HepG2 (cell line): ENCODE data around the gene UQCR11. TPM values are rescaled to one million over a fixed set of nuclear protein-coding genes. Genes with fewer than 3 reads are reported as not detected.

ENCODE experiments used
- ATRX ChIP-seq: sonication (generic); formaldehyde crosslinking; IDR thresholded peaks from 2 replicates; pipeline ENCODE4 v1.4.0; 2020; ENCODE audit warnings: missing genetic modification reagents, borderline replicate concordance
- CENPBD1 ChIP-seq: sonication (generic); formaldehyde crosslinking; IDR thresholded peaks from 2 replicates; pipeline ENCODE4 v1.8.0; 2022; ENCODE audit warnings: missing genetic modification reagents, low read depth, mild to moderate bottlenecking, borderline replicate concordance
- HNF1A ChIP-seq, 2 experiments: sonication (generic) in 1 of 2; formaldehyde crosslinking in 1 of 2; IDR thresholded peaks; 2 replicates each; pipeline versions ENCODE4 v1.4.0 to v1.6.1; 2016 to 2020; ENCODE audit warnings: borderline replicate concordance in 1 of 2, low read depth in 1 of 2, mild to moderate bottlenecking in 1 of 2, missing genetic modification reagents in 1 of 2
- JUND ChIP-seq: sonication (generic); formaldehyde crosslinking; IDR thresholded peaks from 2 replicates; pipeline ENCODE4 v1.8.0; 2022; ENCODE audit warnings: mild to moderate bottlenecking, missing genetic modification reagents
- MTA1 ChIP-seq: sonication (generic); formaldehyde crosslinking; IDR thresholded peaks from 2 replicates; pipeline ENCODE4 v1.4.0; 2020; ENCODE audit warnings: missing genetic modification reagents, mild to moderate bottlenecking, borderline replicate concordance
- RERE ChIP-seq: IDR thresholded peaks from 2 replicates; pipeline ENCODE4 v1.6.1; 2016; ENCODE audit warnings: low read depth, missing genetic modification reagents, missing compliant biosample characterization
- REXO4 ChIP-seq: sonication (generic); formaldehyde crosslinking; IDR thresholded peaks from 2 replicates; pipeline ENCODE4 v1.8.0; 2022; ENCODE audit warnings: missing genetic modification reagents, mild to moderate bottlenecking, borderline replicate concordance
- YEATS2 ChIP-seq: sonication (generic); formaldehyde crosslinking; IDR thresholded peaks from 2 replicates; pipeline ENCODE4 v1.4.0; 2020; ENCODE audit warnings: missing genetic modification reagents, borderline replicate concordance
- ZBTB21 ChIP-seq: sonication (generic); formaldehyde crosslinking; IDR thresholded peaks from 2 replicates; pipeline ENCODE4 v1.4.0; 2020; ENCODE audit warnings: missing genetic modification reagents
- ZBTB3 ChIP-seq: sonication (generic); formaldehyde crosslinking; IDR thresholded peaks from 2 replicates; pipeline ENCODE4 v1.4.0; 2020; ENCODE audit warnings: low read depth, mild to moderate bottlenecking, moderate library complexity, missing genetic modification reagents, borderline replicate concordance
- ZNF367 ChIP-seq: sonication (generic); formaldehyde crosslinking; IDR thresholded peaks from 2 replicates; pipeline ENCODE4 v1.4.0; 2020; ENCODE audit warnings: missing genetic modification reagents, borderline replicate concordance
- ZNF605 ChIP-seq: sonication (generic); formaldehyde crosslinking; IDR thresholded peaks from 2 replicates; pipeline ENCODE4 v1.8.0; 2022; ENCODE audit warnings: mild to moderate bottlenecking, missing genetic modification reagents
- ZNF615 ChIP-seq: sonication (generic); formaldehyde crosslinking; IDR thresholded peaks from 2 replicates; pipeline ENCODE4 v1.5.0; 2020; ENCODE audit warnings: mild to moderate bottlenecking, missing genetic modification reagents, borderline replicate concordance
- polyA plus RNA-seq, 8 experiments: library from polyadenylated mRNA; depleted of rRNA in 3 of 8; stranded (reverse) in 7 of 8; unstranded in 1 of 8; fragments of >200 nt; fragmentation: Illumina TruSeq in 4 of 8; extraction: Trizol in 4 of 8; gene quantifications; 2 replicates each; pipeline versions ENCODE4 v1.2.1 to v1.2.3, GENCODE V29; 2011 to 2016; ENCODE audit warnings: low read depth in 4 of 8, missing spikeins in 1 of 8, mixed read lengths in 1 of 8; ENCODE audit not compliant: insufficient read depth in 1 of 8
- total RNA-seq, 5 experiments: library from RNA; depleted of rRNA; stranded (reverse); fragments of >200 nt; fragmentation: Illumina TruSeq; extraction: Trizol; gene quantifications; 2 replicates each; pipeline ENCODE4 v1.2.3, GENCODE V29; 2016; ENCODE audit warnings: low read depth in 1 of 5

The UQCR11 gene
- total and polyA plus RNA-seq, 2 of the 13 experiments (the other 11 are each of a cell fraction or from before 2014, with no cell fraction given): 125 to 214 TPM

- 0 out of 2 replicates have a peak, but pooled peaks have one; percentile 66 for TF ChIP-seq ZNF605 (CRISPR knock-in tag)
- no peak for TF ChIP-seq ZBTB21 (CRISPR knock-in tag)
- no peak for TF ChIP-seq ZNF367
- no peak for TF ChIP-seq ZBTB3 (CRISPR knock-in tag)
- no peak for TF ChIP-seq RERE (CRISPR knock-in tag)
- no peak for TF ChIP-seq REXO4 (CRISPR knock-in tag)
- peak; percentile 37; the same call in 1 of the 2 replicates for TF ChIP-seq MTA1
- TF ChIP-seq YEATS2 (CRISPR knock-in tag): peak; percentile 28; the same call in 1 of the 2 replicates
- TF ChIP-seq ATRX (CRISPR knock-in tag): no peak
- TF ChIP-seq JUND (CRISPR knock-in tag): no peak
- no peak for TF ChIP-seq CENPBD1 (CRISPR knock-in tag)
- TF ChIP-seq HNF1A (IDR thresholded peaks at IDR 0.05; ENCODE audit: low read depth): no peak
- TF ChIP-seq HNF1A (CRISPR knock-in tag; IDR thresholded peaks at IDR 0.05; ENCODE audit: borderline replicate concordance): no peak
- no peak for TF ChIP-seq ZNF615 (CRISPR knock-in tag)
These were observed 17.4 kb downstream of the UQCR11 start (continued) for GRCh38 chr19:1587872-1588271.
